ENCODE data around the gene PLD1. TPM values are rescaled to one million over a fixed set of nuclear protein-coding genes. Genes with fewer than 3 reads are reported as not detected.

Gene PLD1
- total and polyA plus RNA-seq, 4 donors, result 4.9 to 31.5 (median 18.6) TPM

GRCh38 chr3:171763392-171763791 is 46.9 kb downstream of the PLD1 start:
- H3K27ac ChIP-seq (ENCODE audit: low read depth in 1 of 2, low read length in 2 of 2), result no peak overlapping the region
- no peaks in the 10 kb centered on the region for H3K27me3 ChIP-seq (ENCODE audit: control insufficient read depth in 4 of 4, insufficient read depth in 4 of 4, low read length in 3 of 4)
- no peak overlapping the region for H3K4me3 ChIP-seq (ENCODE audit: low read depth in 1 of 3, low read length in 3 of 3)
- no peaks in the 10 kb centered on the region for H3K36me3 ChIP-seq (ENCODE audit: control insufficient read depth in 4 of 4, insufficient read depth in 3 of 4, low read depth in 1 of 4, low read length in 3 of 4)
- 71% methylated on average over 2 of the region's 2 CpGs for WGBS
- peaks cover 1 to 19% (median 6%) of the 10 kb centered on the region in 4 donors for H3K4me1 ChIP-seq (ENCODE audit: control insufficient read depth in 4 of 4, insufficient read depth in 4 of 4, low read length in 3 of 4)
- no peaks in the 10 kb centered on the region for H3K9me3 ChIP-seq (ENCODE audit: control insufficient read depth in 4 of 4, low read length in 3 of 4)
- no peak for TF ChIP-seq EGR1 (IDR thresholded peaks at IDR 0.05; ENCODE audit: low read depth in 2 of 2)
- TF ChIP-seq HNF4G (IDR thresholded peaks at IDR 0.05), result no peak
- no peak for TF ChIP-seq GABPA (IDR thresholded peaks at IDR 0.05 in 1 of 2, conservative IDR thresholded peaks at IDR 0.05 in 1 of 2)
- TF ChIP-seq FOXA1 (IDR thresholded peaks at IDR 0.05), result no peak
- TF ChIP-seq RXRA (IDR thresholded peaks at IDR 0.05), result no peak
- no peak for TF ChIP-seq TAF1 (conservative IDR thresholded peaks at IDR 0.05)
- TF ChIP-seq FOXA2 (IDR thresholded peaks at IDR 0.05), result no peak
- no peak for TF ChIP-seq JUND (IDR thresholded peaks at IDR 0.05)
- no peak for TF ChIP-seq ZBTB33 (IDR thresholded peaks at IDR 0.05)
- no peak for DNase-seq (ENCODE audit: low spot score)
- H3K9ac ChIP-seq (ENCODE audit: low read depth in 1 of 2, low read length in 2 of 2), result no peak overlapping the region

- no peaks in the 10 kb centered on the region for H3K36me3 ChIP-seq (ENCODE audit: control insufficient read depth in 4 of 4, insufficient read depth in 3 of 4, low read depth in 1 of 4, low read length in 3 of 4)
- over 99% methylated on average over 2 of the region's 2 CpGs for WGBS
- peaks cover 3 to 11% (median 5%) of the 10 kb centered on the region in 4 donors for H3K4me1 ChIP-seq (ENCODE audit: control insufficient read depth in 4 of 4, insufficient read depth in 4 of 4, low read length in 3 of 4)
- no peak overlapping the region for H3K27ac ChIP-seq (ENCODE audit: low read depth in 1 of 2, low read length in 2 of 2)
- TF ChIP-seq ZBTB33 (IDR thresholded peaks at IDR 0.05), result no peak
- TF ChIP-seq RAD21 (IDR thresholded peaks at IDR 0.05), result no peak
- TF ChIP-seq FOXA1 (IDR thresholded peaks at IDR 0.05), result no peak
- no peak for TF ChIP-seq ATF3 (IDR thresholded peaks at IDR 0.05)
- no peak for TF ChIP-seq HNF4A (conservative IDR thresholded peaks at IDR 0.05)
- no peak for TF ChIP-seq EGR1 (IDR thresholded peaks at IDR 0.05; ENCODE audit: low read depth in 2 of 2)
- TF ChIP-seq GABPA (IDR thresholded peaks at IDR 0.05 in 1 of 2, conservative IDR thresholded peaks at IDR 0.05 in 1 of 2), result no peak
- no peak for TF ChIP-seq JUND (IDR thresholded peaks at IDR 0.05)
- no peak for TF ChIP-seq FOXA2 (IDR thresholded peaks at IDR 0.05)
- TF ChIP-seq NR2F2 (IDR thresholded peaks at IDR 0.05), result no peak
- H3K9ac ChIP-seq (ENCODE audit: low read depth in 1 of 2, low read length in 2 of 2), result no peak overlapping the region
- no peaks in the 10 kb centered on the region for H3K27me3 ChIP-seq (ENCODE audit: control insufficient read depth in 4 of 4, insufficient read depth in 4 of 4, low read length in 3 of 4)
- H3K9me3 ChIP-seq (ENCODE audit: control insufficient read depth in 4 of 4, low read length in 3 of 4), result no peaks in the 10 kb centered on the region
- no peak for DNase-seq (ENCODE audit: low spot score)
- no peak overlapping the region for H3K4me3 ChIP-seq (ENCODE audit: low read depth in 1 of 3, low read length in 3 of 3)
Observed at GRCh38 chr3:171760477-171760876, 49.8 kb downstream of the PLD1 start.

DNA sequence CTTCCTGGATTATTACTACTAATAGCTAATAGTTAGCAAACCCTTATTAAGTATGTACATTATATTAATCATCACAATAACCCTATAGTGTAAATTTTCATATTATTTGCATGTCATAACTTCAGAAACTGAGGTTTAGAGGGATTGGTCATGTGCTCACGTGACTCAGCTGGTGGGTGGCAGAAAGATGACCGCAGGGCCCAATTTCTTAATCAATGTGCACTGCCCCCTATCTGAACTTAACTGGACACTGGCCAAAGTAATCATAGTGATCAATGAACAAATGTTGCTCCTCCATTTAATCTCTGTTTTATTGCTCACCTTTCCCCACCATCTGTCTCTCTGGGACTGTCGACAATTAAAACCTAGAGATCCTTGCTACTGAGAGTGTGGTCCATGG is 52.2 kb downstream of the PLD1 start:
- Histone ChIP-seq H3K4me1 (ENCODE audit: control insufficient read depth in 4 of 4, insufficient read depth in 4 of 4, low read length in 3 of 4) (peaks cover 4 to 17% (median 7%) of the 10 kb centered on the region in 4 donors), H3K27me3 (ENCODE audit: control insufficient read depth in 4 of 4, insufficient read depth in 4 of 4, low read length in 3 of 4) (no peaks in the 10 kb centered on the region), H3K9ac (ENCODE audit: low read depth in 1 of 2, low read length in 2 of 2) (no peak overlapping the region), H3K36me3 (ENCODE audit: control insufficient read depth in 4 of 4, insufficient read depth in 3 of 4, low read depth in 1 of 4, low read length in 3 of 4) (no peaks in the 10 kb centered on the region), H3K9me3 (ENCODE audit: control insufficient read depth in 4 of 4, low read length in 3 of 4) (no peaks in the 10 kb centered on the region), H3K27ac (ENCODE audit: low read depth in 1 of 2, low read length in 2 of 2) (no peak overlapping the region), H3K4me3 (ENCODE audit: low read depth in 1 of 3, low read length in 3 of 3) (no peak overlapping the region)
- no peak for DNase-seq (ENCODE audit: low spot score)
- 46% methylated on average over 3 of the region's 3 CpGs for WGBS
- TF ChIP-seq HNF4G (IDR thresholded peaks at IDR 0.05) (no peak), RXRA (IDR thresholded peaks at IDR 0.05) (peak in 1 of 2 donors; percentile 63), CTCF (IDR thresholded peaks at IDR 0.05; ENCODE audit: low read depth, low read length, missing input control) (no peak), EGR1 (IDR thresholded peaks at IDR 0.05; ENCODE audit: low read depth in 2 of 2) (no peak), NR2F2 (IDR thresholded peaks at IDR 0.05) (no peak), SP1 (IDR thresholded peaks at IDR 0.05) (no peak), RAD21 (IDR thresholded peaks at IDR 0.05) (peak in 1 of 2 donors; percentile 12)
